ENCODE results near the gene EEF2KMT.

- TF ChIP-seq CTCF (IDR thresholded peaks at IDR 0.05) (no peak), EP300 (IDR thresholded peaks at IDR 0.05) (no peak), POLR2A (IDR thresholded peaks at IDR 0.05) (no peak)
Observed at GRCh38 chr16:5062790-5063765, 34.5 kb downstream of the EEF2KMT start.

Measured in upper lobe of left lung (tissue), 4 donors.